GM18505 (cell line): ENCODE data around the gene ADAMTSL2.

Experiments used
- ATAC-seq: cut with Tn5 transposase; IDR thresholded peaks from one replicate; pipeline ENCODE4 v1.9.1; 2021; ENCODE audit not compliant: unreplicated experiment
- POLR2A ChIP-seq: IDR thresholded peaks from 4 replicates; pipeline ENCODE4 v1.6.1; 2011; ENCODE audit warnings: borderline replicate concordance; ENCODE audit not compliant: insufficient read depth, insufficient read length; ENCODE audit errors: extremely low read depth

The ADAMTSL2 gene

DNA sequence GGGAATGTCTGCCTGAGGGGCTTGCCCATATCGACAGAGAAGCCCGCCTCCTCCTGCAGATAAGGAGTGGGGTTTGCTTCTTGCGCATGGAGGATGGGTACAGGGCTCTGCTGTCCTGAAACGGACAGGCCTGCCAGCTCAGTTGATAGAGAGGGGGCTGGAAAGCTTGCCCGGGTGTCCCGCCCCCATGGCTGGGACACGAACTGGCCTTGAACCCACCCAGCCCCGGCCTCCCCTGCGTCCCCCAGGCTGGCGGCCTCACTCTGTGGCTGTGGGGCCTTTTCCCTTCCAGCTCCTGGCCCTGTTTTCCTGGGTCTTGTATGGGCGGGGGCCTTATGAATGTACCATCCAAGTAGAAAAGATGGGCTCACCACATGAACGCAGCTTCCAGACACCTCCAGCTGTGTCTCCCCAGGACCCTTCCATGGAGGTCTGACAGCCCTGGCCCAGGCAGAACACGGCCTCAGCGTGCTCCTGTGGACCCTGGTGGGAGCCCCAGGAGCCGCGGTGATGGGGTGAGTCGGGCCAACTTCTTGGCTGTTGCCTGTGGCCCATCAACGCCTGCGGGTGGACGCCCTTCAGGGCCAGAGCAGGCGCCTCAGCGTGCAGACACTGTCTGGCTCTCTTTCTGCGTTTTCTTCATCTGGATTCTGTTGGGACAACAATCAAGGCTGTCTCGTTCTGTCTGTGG is 39.7 kb upstream of the ADAMTSL2 start:
- ATAC-seq = no peak
- TF ChIP-seq POLR2A = no peak

GRCh38 chr9:133495327-133496293 is 38.9 kb upstream of the ADAMTSL2 start:
- ATAC-seq = no peak
- TF ChIP-seq POLR2A = no peak

DNA sequence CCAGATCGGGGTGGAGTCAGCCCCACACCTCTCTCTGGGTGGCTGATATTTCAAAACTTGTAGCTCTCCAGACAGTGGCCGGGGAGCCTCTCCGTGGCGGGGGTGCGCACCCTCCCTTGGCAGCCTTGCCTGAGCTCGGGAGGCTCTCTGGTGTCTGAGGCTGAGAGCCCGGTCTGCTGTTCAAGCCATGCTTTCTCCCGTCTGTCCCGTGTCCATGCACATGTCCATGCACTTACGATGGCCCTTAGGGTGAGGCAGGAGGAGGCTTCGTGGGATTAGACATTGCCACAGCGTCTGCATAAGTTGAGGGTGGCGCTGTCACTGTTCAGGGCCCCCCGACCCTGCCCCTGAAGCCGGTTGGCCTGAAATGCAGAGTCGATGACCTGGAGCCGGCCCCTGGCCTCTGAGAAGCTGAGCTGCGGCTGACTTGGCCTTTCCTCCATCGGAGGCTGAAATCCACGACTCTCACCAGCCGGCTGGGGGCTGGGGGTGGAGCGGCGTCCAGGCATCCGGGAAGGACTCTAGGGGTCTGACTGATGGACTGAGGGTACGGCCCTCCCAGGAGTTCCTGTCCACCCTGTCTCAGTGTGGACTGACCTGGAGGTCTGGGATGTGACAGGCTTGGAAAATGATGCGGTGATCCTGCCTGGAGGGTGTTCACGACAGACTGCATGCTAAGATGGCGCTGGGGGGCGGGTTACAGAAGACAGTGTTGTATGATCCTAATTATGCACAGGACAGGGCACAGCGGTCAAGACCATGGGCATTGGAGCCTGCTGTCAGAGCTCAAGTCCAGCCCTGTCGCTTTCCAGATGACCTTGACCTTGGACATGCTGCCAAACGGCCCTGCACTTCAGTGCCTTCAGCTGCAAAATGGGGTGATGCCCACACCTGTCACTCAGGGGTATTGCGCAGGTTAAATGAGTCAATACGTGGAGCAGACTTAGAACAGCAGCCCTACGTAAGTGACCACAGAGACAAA is 37.4 kb upstream of the ADAMTSL2 start:
- ATAC-seq = no peak
- no peak for TF ChIP-seq POLR2A

- TF ChIP-seq POLR2A = no peak
- no peak for ATAC-seq
Observed at GRCh38 chr9:133499132-133499891, 35.2 kb upstream of the ADAMTSL2 start.

DNA sequence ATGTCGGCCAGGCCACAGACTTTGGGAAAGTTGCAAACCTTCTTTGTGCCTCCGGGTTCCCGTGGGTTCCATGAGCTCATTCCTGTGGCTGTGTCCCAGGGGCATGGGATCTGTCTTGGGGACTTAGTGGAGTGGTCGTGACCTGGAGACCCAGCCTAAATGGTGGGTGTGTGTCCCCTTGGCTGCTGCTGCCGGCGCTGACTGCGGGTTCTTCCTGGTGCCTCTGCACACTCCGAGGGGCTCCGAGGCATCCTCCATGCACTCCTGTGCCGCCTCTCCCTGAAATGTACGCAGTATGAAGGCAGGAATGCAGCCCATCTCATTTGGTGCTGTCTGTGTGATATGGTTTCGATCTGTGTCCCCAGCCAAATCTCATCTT is 34.6 kb upstream of the ADAMTSL2 start:
- ATAC-seq = no peak
- no peak for TF ChIP-seq POLR2A

DNA sequence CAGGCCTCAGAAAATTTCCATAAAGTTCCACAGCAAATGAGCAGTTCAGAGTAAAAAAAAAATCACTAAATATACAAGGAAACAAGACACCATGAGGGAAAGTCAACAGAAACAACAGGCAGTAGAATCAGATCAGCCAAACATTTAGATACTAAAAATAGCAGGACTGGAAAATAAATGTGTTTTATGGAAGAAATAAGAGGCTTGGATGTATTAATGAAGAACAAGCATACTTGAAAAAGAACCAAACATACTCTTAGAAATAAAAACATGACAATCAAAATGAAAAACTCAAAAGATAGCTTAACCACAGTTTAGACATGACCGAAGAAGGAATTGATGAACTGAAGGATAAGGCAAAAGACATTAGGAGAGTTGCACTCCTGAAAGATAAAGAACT is 32.4 kb upstream of the ADAMTSL2 start:
- no peak for ATAC-seq
- TF ChIP-seq POLR2A = no peak

DNA sequence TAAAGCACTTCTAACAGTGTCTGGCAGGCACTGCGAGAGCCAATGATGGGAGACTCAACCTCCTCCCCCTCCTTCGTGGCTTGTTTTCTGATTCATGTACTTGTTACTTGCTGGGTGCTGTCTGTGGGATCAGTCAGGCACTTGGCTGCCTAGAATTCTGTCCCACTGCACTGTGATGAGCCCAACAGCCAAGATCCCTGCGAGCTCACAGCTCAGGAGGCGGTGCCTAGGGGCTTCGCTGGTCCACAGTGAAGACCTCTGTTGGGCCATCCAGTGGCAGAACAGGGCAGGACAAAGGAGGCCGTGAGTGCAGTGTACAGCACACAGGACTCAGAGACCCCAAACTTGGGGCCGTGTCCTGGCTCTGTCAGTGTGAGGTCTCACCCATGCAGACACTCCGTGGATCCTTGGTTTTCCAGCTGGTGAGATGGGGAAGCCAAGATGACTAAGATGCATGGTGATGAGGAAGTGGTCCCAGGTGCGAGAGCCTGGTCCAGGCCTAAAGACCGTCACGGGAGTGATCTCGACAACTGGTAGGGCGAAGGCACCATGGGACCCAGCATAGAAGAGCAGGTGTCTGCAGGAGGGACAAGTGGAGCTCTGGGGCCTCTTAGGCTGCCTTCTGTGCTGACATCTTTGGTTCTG is 29.2 kb upstream of the ADAMTSL2 start:
- ATAC-seq = no peak
- TF ChIP-seq POLR2A = no peak

DNA sequence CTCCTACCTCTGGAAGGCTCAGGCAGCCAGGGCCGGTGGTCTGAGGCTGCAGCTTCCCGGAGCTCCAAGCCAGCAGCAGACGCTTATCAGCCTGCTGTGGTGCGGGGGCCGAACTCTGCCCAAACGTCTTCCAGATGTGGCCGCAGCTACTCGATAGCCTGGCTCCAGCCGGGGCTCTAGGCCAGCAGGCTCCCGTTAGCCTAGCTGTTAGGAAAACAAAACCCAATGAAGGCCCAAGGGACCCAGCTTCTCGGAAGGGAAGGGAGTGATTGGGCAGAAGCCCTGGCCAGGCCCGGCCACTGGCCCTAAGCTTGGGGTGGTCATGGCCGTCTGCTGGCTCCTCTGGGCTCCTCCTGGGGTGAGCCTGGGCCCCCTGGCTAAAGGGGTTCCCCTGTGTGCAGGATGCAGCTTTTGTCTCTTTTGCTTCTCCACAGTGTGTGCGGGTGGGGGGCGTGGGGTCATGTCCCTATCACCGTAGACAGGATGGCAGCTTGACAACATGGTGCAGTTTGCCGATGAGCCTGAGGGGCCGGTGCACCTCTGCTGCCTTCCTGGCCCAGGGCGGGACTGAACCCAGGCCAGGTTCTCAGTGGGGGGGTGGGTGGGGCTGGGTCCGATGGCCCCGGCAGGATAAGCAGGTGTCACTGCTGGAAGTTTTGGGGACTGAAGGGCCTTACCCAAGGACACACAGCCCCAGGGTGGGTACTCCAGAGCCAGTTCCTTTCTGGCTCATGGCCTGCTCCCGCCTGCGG is 28.4 kb upstream of the ADAMTSL2 start:
- TF ChIP-seq POLR2A = no peak
- no peak for ATAC-seq

- ATAC-seq = no peak
- TF ChIP-seq POLR2A = no peak
Observed at GRCh38 chr9:133506653-133507038, 27.9 kb upstream of the ADAMTSL2 start.

GRCh38 chr9:133507246-133507965 is 27.1 kb upstream of the ADAMTSL2 start:
- no peak for ATAC-seq
- no peak for TF ChIP-seq POLR2A

DNA sequence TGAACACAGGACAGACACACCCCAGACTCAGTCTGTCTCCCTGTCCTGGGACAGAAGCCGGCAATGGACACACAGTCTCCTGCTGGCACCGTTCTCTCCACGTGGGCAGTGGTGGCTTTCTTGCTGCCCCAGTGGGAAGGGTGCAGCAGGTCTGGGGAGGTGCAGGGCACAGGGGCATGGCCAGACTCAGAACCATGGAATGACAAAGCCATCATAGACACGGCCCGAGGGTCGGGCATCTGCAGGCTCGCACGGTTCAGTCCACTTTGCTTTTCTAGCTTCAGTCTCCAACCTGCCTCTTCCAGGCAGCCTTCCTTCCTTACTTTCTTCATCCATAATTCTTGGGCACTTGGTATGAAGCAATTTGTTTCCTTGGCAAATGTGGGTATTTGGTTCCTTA is 26.5 kb upstream of the ADAMTSL2 start:
- no peak for ATAC-seq
- TF ChIP-seq POLR2A = no peak
